GM12878 (cell line): ENCODE results near the gene PSMB5.

Source experiments
- CHD1 ChIP-seq: IDR thresholded peaks from 2 replicates; pipeline ENCODE4 v1.6.1; 2012; ENCODE audit warnings: low read depth, low read length, improper control_type of control experiment
- CTCF ChIP-seq, 3 experiments: IDR thresholded peaks in 2 of 3; conservative IDR thresholded peaks in 1 of 3; 2 replicates each; pipeline ENCODE4 v1.5.1; 2011; ENCODE audit warnings: low read depth in 3 of 3, low read length in 3 of 3, mild to moderate bottlenecking in 3 of 3, control low read depth in 2 of 3, moderate library complexity in 2 of 3, inconsistent platforms in 1 of 3, mixed read lengths in 1 of 3; ENCODE audit not compliant: control insufficient read depth in 2 of 3, insufficient read depth in 1 of 3; ENCODE audit errors: extremely low read depth in 1 of 3
- EP300 ChIP-seq, 2 experiments: fragments of 150-350 bp in 1 of 2; IDR thresholded peaks; 2 replicates each; pipeline ENCODE4 v1.6.1; 2011 to 2012; ENCODE audit warnings: low read depth in 2 of 2, low read length in 2 of 2, borderline replicate concordance in 1 of 2, improper control_type of control experiment in 1 of 2, inconsistent platforms in 1 of 2; ENCODE audit not compliant: control insufficient read depth in 1 of 2
- EZH2 ChIP-seq: IDR thresholded peaks from 2 replicates; pipeline ENCODE4 v1.6.1; 2012; ENCODE audit warnings: low read depth, mild to moderate bottlenecking, control low read depth, inconsistent platforms, low read length, borderline replicate concordance; ENCODE audit not compliant: control insufficient read depth
- KAT2A ChIP-seq: conservative IDR thresholded peaks from 2 replicates; pipeline ENCODE4 v1.6.1; 2011; ENCODE audit warnings: low read depth, low read length; ENCODE audit not compliant: control insufficient read depth
- MXI1 ChIP-seq: fragments of 150-350 bp; IDR thresholded peaks from 2 replicates; pipeline ENCODE4 v1.6.1; 2011; ENCODE audit warnings: low read depth, mild to moderate bottlenecking, inconsistent platforms, low read length, improper control_type of control experiment
- NFYB ChIP-seq: IDR thresholded peaks from 2 replicates; pipeline ENCODE4 v1.6.1; 2011; ENCODE audit warnings: low read depth, mild to moderate bottlenecking, low read length, improper control_type of control experiment, moderate library complexity; ENCODE audit not compliant: insufficient read depth
- POLR2A ChIP-seq: IDR thresholded peaks from 2 replicates; pipeline ENCODE4 v1.6.1; 2011; ENCODE audit warnings: low read depth, mild to moderate bottlenecking, low read length
- RFX5 ChIP-seq: IDR thresholded peaks from 2 replicates; pipeline ENCODE4 v1.6.1; 2011; ENCODE audit warnings: low read depth, low read length, improper control_type of control experiment
- SIN3A ChIP-seq: IDR thresholded peaks from 2 replicates; pipeline ENCODE4 v1.6.1; 2012; ENCODE audit warnings: low read depth, low read length, improper control_type of control experiment
- SIX5 ChIP-seq: IDR thresholded peaks from 2 replicates; pipeline ENCODE4 v1.6.1; 2011; ENCODE audit warnings: mild to moderate bottlenecking, low read depth, low read length, moderate library complexity; ENCODE audit not compliant: severe bottlenecking
- SMC3 ChIP-seq: IDR thresholded peaks from 2 replicates; pipeline ENCODE4 v1.6.1; 2011; ENCODE audit warnings: low read length, improper control_type of control experiment, borderline replicate concordance
- SUZ12 ChIP-seq: fragments of 200-600 bp; sonication (generic); IDR thresholded peaks from one replicate; pipeline ENCODE4 v1.6.1; 2018; ENCODE audit warnings: antibody characterized with exemption, mild to moderate bottlenecking; ENCODE audit not compliant: unreplicated experiment

- TF ChIP-seq KAT2A = no peak
- no peak for TF ChIP-seq SMC3
- no peak for TF ChIP-seq CTCF (IDR thresholded peaks at IDR 0.05 in 2 of 3, conservative IDR thresholded peaks at IDR 0.05 in 1 of 3; ENCODE audit: control insufficient read depth in 2 of 3, extremely low read depth in 1 of 3, insufficient read depth in 1 of 3, low read depth in 3 of 3, low read length in 3 of 3)
- no peak for TF ChIP-seq SUZ12
- no peak for TF ChIP-seq NFYB
- no peak for TF ChIP-seq SIX5
- no peak for TF ChIP-seq POLR2A
- no peak for TF ChIP-seq EP300 (IDR thresholded peaks at IDR 0.05; ENCODE audit: borderline replicate concordance in 1 of 2, control insufficient read depth in 1 of 2, low read depth in 2 of 2, low read length in 2 of 2)
- TF ChIP-seq RFX5 = no peak
- no peak for TF ChIP-seq EZH2
- no peak for TF ChIP-seq CHD1
- no peak for TF ChIP-seq MXI1
- TF ChIP-seq SIN3A = no peak
These were observed 35.8 kb upstream of the PSMB5 start for GRCh38 chr14:23070262-23071129.
